Right lobe of liver (tissue), 4 donors: ENCODE results near the gene ATP6V1G3.

Experiments
- POLR2A ChIP-seq: fragments of 450-650 bp; IDR thresholded peaks from one replicate; pipeline ENCODE4 v1.6.1; 2017; ENCODE audit warnings: antibody characterized with exemption, mild to moderate bottlenecking
- TF ChIP-seq, protein P1 (sequence below), 4 donors: fragments of 200-600 bp in 3 of 4; fragments of 450-650 bp in 1 of 4; IDR thresholded peaks; one replicate each; pipeline versions ENCODE4 v1.5.1 to v1.8.0; 2016 to 2022; ENCODE audit warnings: antibody characterized with exemption in 4 of 4, mild to moderate bottlenecking in 2 of 4
- donor health status: DM: no; HTN: no; CAD: no.
- donor health status: DM: no; HTN: no; CAD: no.
- donor health status: DM: no; HTN: yes; CAD: no.

GRCh38 chr1:198493329-198493728 is 47.2 kb downstream of the ATP6V1G3 start:
- TF ChIP-seq, protein P1, sequence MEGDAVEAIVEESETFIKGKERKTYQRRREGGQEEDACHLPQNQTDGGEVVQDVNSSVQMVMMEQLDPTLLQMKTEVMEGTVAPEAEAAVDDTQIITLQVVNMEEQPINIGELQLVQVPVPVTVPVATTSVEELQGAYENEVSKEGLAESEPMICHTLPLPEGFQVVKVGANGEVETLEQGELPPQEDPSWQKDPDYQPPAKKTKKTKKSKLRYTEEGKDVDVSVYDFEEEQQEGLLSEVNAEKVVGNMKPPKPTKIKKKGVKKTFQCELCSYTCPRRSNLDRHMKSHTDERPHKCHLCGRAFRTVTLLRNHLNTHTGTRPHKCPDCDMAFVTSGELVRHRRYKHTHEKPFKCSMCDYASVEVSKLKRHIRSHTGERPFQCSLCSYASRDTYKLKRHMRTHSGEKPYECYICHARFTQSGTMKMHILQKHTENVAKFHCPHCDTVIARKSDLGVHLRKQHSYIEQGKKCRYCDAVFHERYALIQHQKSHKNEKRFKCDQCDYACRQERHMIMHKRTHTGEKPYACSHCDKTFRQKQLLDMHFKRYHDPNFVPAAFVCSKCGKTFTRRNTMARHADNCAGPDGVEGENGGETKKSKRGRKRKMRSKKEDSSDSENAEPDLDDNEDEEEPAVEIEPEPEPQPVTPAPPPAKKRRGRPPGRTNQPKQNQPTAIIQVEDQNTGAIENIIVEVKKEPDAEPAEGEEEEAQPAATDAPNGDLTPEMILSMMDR (IDR thresholded peaks at IDR 0.05) = no peak
- no peak for TF ChIP-seq POLR2A
